ENCODE measurements around the gene CAMTA1.
"Not testable (repeated sequence)": the region's sequence is repeated elsewhere in the genome, so short reads cannot be mapped to it uniquely, and the experiment has no call there.

Gene CAMTA1

GRCh38 chr1:7761103-7761502 is 975.8 kb downstream of the CAMTA1 start:
- DNase-seq, result no peak

GRCh38 chr1:7767176-7767575 is 981.9 kb downstream of the CAMTA1 start:
- DNase-seq, result no peak

GRCh38 chr1:7768583-7768982 is 983.3 kb downstream of the CAMTA1 start:
- DNase-seq, result no peak

DNA sequence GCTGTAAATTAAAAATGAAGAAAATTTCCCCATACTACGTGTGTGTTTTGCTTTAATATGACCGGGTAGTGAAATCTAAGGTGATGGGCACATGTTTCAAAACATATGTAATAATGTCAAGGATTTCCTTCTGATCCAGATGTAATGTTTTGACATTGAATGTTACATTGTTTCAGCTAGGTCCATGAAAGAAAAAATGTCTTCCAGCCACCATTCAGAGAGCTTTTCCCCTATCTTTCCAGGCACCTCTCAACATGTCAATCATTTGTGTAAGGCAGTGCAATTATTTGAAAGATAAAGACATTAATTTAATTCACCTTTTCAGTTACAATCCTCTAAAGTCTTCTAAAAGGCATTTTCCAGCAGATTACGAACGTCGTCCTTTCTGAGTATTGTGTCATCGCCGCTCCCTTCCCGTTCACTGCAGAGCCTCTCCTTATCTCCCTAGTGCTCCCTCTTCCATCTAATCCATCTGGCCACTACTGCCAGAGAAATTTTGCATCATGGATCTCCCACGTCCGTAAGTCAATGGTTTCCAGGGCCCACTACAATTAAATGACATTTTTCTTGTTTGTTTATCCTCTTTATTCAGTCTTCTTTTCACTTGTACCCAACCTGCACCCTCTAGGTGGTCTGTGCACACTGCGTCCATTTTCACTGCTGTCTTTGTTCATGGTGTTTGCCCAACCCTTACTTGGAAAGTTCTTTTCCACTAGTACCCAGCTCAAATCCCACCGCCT is 984.6 kb downstream of the CAMTA1 start:
- no peak for DNase-seq

GRCh38 chr1:7770669-7770996 is 985.4 kb downstream of the CAMTA1 start:
- DNase-seq, result peak in 1 of 56 donors; percentile 50

GRCh38 chr1:7770997-7771822 is 986.0 kb downstream of the CAMTA1 start, which contains the start of gene VAMP3:
Gene VAMP3, plus strand, starts transcription at chr1:7771296. Its CDS starts 88 bp downstream, at chr1:7771384.
- DNase-seq, result peak in 55 of 56 donors; percentile 36 to 91 (median 82)

GRCh38 chr1:7771823-7772299 is 986.6 kb downstream of the CAMTA1 start:
- no peak for DNase-seq

DNA sequence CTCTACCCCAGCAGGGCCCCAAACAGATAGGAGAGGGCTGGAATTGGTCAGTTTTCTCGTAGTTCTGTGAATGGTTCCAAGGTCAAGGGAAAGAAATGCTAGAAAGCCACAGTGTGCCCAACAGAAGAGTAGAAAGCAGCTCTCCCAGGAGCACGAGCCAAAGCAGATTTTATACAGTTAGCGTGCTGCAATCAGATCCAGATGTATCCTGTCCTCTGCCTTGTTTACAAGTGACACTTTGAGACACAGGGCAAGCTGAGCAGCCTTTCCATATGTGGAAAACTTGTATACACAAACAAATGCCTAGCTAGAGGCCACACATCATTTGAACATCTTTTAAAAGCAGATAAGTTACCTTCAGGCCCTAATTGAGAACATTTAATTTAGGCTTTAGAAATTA is 992.3 kb downstream of the CAMTA1 start:
- no peak for DNase-seq

- DNase-seq, result no peak
These were observed 992.9 kb downstream of the CAMTA1 start for GRCh38 chr1:7778133-7778628.

GRCh38 chr1:7780976-7781375 is 995.7 kb downstream of the CAMTA1 start:
- no peak for DNase-seq

DNA sequence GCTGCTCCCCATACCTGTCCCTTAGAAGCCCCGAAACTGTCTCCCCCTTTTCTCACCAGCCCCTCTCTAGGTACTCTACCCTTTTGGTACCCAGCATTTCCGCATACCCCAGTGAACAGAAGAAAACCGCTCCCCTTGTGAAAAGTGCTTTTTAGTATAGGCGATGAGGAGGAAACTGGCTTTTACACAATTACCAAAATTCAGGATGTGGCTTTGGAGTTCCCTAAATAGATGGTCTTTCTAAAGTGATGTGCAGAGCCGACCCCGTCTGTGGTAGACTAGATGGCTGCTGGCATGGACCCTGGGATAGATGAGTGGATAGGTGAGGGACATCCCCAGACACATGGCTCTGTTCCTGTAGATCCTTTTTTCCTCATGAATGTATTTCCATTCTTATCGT is 996.2 kb downstream of the CAMTA1 start:
- no peak for DNase-seq

DNA sequence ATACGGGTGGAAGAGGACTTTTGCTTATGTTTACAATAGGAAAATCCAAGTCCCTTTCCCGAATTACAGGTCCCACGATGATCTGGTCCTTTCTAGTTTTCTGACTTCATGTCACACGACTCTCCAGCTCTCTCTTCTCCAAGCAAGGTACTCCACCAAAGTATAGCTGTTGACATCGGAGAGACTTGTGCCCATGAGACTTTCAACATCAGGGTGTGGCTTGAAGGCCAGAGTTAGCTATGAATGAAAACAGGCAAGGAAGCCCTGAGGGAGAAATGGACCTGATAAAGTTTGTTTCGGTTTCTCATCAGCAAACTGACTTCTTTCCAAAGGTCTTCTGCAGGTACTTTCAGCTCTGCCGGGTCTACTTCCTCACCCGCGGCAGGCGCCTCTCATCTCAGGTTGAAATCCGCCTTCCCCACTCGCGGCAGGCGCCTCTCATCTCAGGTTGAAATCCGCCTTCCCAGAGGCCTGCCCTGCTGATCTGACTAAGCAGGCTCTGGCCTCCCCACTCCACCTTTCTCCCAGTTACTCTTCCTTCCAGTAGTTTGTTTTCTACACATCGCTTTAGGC is 996.8 kb downstream of the CAMTA1 start:
- peak in 1 of 56 donors; percentile 15 for DNase-seq

DNA sequence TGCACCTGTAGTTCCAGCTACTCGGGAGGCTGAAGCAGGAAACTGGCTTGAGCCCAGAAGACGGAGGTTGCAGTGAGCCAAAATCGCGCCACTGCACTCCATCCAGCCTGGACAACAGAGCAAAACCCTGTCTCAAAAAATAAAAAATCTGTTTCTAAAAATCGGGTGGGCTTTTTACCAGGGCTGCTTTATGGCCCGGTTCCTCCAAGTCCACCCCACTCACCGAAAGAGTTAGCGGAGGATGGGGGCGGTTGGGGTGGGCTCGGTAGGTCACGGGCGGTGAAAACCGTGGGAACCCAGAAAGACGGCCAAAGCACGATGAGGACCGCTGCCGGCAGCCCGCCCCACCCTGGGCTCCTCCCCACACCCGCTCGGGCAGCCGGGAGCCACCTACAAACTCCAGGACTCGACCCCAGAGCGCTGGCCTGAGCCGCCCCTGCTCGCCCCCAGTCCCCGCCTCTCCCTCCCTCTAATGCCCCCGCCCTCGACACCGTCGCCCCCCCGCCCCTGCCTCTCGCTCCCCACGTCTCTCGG is 998.0 kb downstream of the CAMTA1 start:
- DNase-seq, result peak in 33 of 56 donors; percentile 28 to 89 (median 75)

- peak; percentile 75 to 99 (median 96) for DNase-seq
These were observed 998.7 kb downstream of the CAMTA1 start, which contains the start of gene PER3 for GRCh38 chr1:7783826-7784491. Gene PER3, plus strand, starts transcription at chr1:7784291. Its CDS starts 587 bp downstream, at chr1:7784878.

DNA sequence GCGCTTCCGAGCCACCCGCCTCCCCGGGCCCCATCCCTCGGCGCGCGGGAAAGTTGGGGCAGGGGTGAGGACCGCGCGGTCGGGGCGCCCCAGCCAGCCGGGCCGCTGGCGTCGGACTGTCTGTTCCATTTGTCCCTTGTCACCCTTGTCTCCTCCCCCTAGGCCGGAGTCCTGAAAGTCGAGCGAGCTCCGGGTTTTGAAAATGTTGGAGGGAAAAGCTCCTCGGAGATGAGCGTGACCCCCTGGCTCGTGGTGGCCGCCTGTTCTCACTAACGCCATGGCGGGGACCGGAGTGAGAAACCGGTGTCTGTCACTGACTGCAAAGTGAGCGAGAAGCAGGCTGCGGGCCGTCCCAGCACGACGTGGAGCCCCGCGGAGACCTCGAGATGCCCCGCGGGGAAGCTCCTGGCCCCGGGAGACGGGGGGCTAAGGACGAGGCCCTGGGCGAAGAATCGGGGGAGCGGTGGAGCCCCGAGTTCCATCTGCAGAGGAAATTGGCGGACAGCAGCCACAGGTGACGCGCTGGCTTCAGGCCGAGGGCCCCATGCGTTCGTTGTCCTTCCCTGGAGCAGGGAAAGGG is 999.3 kb downstream of the CAMTA1 start:
- DNase-seq, result peak in 14 of 56 donors; percentile 15 to 76 (median 46)

GRCh38 chr1:7785108-7785507 is 999.9 kb downstream of the CAMTA1 start:
- no peak for DNase-seq

- no peak for DNase-seq
These were observed 1001.5 kb downstream of the CAMTA1 start for GRCh38 chr1:7786795-7787194.

- no peak for DNase-seq
These were observed 1004.6 kb downstream of the CAMTA1 start for GRCh38 chr1:7789828-7790227.

DNA sequence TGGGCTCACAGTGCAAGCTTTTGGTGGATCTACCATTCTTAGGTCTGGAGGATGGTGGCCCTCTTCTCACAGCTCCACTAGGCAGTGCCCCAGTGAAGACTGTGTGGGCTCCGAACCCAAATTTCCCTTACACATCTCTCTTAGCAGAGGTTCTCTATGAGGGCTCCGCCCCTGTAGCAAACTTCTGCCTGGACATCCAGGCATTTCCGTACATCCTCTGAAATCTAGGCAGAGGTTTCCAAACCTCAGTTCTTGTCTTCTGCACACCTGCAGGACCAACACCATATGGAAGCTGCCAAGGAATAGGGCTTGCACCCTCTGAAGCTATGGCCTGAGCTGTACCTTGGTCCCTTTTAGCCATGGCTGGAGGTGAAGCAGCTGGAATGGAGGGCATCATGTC is 1005.8 kb downstream of the CAMTA1 start:
- not testable (repeated sequence) for DNase-seq

DNA sequence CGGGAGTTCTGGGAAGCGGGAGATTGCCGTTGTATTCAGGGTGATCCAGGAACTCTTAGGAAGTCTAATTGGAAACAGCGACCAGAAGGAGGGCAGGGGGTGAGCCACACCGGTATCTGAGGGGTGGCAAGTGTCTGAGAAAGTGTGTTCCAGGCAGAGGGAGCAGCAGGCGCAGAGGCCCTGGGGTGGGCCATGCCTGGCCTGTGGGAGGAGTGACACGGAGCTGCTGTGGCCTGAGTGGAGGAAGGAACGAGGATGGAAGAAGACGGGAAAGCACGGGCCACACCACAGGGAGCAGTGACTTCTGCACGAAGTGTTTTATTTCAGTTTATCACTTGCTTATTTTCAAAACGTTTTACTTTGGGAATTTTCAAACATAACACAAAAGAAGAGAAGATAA is 1010.2 kb downstream of the CAMTA1 start:
- DNase-seq, result no peak

DNA sequence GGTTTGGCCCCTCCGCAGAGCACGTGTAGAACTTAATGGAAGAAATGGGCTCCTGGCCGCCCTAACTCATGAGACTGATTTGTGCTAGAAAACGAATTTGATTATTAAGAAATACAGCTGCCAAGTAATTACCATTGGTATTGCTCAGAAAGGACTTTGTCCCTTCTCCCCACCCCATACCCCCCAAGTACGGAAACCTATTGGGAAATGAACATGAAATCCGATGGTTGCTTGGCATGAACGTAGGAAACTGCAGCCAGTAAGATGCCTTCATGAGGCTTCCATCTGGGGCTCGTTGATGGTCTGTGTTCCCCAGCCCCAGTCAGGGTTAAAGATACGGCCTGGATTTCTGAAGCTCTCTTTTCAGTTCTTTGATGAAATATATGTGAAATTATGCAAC is 1020.2 kb downstream of the CAMTA1 start:
- no peak for DNase-seq

All from nucleus accumbens (tissue), 56 donors.